Stimulated activated CD4-positive, alpha-beta T cell treated with anti-CD3 and anti-CD28 coated beads, TNF-alpha, amount 100 ng/mL, for 48 hours (primary cell): ENCODE measurements around the gene UQCRH.

Experiments
- DNase-seq, 3 donors: peaks; one replicate each; pipeline ENCODE4 v3.0.0-alpha.2; 2020; ENCODE audit warnings: low read depth in 3 of 3

Gene UQCRH

DNA sequence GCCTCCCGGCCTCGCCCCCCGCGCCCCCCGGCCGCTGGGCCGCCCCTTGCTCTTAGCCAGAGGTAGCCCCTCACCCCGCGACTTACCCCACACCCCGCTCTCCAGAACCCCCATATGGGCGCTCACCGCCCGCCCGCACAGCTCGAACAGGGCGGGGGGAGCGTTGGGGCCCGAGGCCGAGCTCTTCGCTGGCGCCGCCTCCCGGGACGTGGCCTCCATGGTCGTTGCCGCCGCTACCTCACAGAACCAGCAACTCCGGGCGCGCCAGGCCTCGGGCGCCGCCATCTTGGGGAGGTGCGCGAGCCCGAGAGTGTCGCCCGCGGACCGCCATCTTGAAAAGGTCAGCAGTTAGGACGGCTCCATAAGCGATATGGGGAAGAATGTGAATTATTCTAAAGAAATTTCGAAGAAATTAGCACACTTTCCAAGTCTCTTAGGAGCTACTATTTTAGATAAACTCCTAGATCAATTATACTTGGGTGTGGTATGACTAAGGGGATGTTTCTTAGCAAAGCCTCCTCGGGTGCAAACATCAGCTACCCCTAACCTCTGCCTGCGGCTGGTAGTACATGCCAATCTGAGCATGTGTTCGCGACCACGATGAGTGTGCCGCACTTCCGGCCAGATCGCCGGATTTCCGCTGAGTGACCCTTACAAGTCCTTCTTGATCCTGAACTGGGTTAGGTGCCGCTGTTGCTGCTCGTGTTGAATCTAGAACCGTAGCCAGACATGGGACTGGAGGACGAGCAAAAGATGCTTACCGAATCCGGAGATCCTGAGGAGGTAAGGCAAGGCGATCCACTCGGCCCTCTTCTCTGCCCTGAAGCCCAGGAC, at the start of gene UQCRH, which contains the start of gene LRRC41:
Gene UQCRH, plus strand, starts transcription at position 661 of the 834 bp plus-strand sequence. Its CDS starts 69 bp downstream, at position 730.
Gene LRRC41, minus strand, starts transcription at position 579 of the 834 bp plus-strand sequence. Its CDS starts 294 bp downstream, at position 285.
- DNase-seq: peak; percentile 79 to 90 (median 89)

DNA sequence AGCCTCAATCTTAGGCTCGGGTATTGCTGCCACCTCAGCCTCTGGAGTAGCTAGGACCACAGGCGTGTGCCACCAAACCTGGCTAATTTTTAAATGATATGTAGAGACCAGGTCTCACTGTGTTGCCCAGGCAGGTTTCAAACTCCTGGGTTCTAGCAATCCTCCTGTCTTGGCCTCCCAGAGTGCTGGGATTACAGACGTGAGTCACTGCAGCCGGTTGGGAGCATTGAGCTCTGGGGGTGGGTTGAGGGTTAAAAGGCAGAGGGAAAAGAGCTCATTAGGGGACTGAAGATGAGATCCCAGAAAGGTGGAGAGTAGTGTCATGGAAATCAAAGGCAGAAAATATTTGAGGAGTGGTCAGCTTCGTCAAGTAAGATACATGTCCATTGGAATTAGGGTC, 48.8 kb upstream of the UQCRH start:
- no peak for DNase-seq

GRCh38 chr1:46256523-46256922, 47.0 kb upstream of the UQCRH start:
- no peak for DNase-seq

DNA sequence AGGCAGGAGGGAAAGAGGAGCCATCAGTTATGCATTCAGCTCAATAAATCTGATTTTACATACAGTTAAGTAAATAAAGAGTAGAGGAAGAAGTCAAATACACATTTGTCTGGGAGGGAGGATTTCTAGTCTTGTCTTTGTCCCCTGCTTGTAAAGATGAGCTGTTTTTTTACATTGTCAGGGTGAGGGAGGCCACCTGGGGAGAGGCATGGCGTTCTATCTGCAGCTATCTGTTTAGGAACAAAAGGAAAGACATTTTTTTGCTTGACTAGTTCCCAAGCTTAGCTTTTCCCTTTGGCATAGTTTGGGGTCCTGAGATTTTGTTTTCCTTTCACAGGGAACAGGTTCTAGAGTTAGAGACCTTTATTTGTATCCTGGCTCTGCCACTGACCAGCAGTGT, 41.0 kb upstream of the UQCRH start:
- no peak for DNase-seq

DNA sequence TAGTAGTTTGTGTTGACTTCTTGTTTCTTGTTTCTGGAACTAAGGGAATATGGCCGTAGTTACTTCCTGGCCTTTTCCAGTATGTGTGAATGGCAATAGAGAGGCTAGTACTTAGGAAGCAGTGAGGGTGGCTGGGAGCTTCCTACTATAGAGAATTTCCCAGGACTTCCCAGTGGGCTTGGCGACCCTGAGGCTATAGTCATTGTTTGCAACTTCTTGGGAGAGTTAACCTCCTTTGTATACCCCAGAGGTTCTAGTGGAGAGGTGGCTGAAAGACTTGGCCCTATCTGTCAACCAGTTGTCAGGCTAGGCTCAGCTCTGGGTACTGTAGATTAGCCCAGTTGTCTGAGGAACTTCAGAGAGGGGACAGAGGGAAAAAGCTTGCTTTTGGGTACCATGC, 40.4 kb upstream of the UQCRH start:
- no peak for DNase-seq

- DNase-seq: no peak
These were observed 34.9 kb upstream of the UQCRH start for GRCh38 chr1:46268578-46268977.

DNA sequence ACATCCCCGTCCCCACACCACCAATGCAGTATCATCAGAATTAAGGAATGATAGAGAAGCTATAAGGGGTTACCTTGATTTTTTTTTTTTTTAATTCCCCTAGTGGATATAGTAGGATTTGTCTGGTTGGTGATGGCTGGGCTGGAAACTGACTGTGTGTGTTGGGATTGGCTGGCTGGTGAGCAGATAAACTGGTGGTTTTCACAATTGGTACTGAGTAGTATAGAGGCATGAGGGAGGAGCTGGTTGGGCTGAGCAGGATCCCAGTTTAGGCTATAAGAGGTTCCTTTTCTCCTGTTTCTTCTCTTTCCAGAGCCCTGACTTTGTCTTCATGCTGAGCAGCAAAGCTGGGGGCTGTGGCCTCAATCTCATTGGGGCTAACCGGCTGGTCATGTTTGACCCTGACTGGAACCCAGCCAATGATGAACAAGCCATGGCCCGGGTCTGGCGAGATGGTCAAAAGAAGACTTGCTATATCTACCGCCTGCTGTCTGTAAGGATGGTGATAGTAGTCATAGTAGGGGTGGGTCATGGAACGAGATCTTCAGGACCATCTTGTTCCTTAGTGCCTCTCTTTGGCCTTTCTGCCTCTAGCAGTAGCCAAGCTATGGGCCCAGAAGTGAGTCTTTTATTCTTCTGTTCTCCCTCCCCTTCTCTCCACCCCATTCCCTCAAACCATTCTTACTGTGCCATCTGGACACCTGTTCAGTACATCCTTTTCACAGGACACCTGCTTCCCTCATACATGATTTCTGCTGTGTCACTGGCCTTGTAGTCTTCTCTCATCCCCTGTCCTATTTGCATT, 29.1 kb upstream of the UQCRH start:
- DNase-seq: no peak

- DNase-seq: no peak
These were observed 28.5 kb upstream of the UQCRH start for GRCh38 chr1:46275030-46275337.

DNA sequence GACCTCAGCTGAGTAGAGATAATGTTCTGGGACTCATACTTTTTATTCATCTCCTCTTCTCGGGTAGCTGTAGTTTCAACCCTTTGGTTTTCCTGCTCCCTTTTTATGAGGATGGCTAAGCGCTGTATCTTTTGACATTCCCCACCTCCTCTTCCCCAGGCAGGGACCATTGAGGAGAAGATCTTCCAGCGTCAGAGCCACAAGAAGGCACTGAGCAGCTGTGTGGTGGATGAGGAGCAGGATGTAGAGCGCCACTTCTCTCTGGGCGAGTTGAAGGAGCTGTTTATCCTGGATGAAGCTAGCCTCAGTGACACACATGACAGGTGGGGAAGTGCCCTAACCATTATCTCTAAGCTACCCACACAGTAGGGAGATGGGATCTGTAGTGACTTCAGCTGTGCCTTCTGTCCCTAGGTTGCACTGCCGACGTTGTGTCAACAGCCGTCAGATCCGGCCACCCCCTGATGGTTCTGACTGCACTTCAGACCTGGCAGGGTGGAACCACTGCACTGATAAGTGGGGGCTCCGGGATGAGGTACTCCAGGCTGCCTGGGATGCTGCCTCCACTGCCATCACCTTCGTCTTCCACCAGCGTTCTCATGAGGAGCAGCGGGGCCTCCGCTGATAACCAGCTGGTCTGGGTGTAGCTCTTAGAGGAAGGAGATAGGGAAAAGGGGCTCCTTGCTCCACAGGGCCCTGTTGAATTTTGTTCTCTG, 25.7 kb upstream of the UQCRH start:
- no peak for DNase-seq

- DNase-seq: no peak
These were observed 24.7 kb upstream of the UQCRH start for GRCh38 chr1:46278807-46279206.

GRCh38 chr1:46280092-46280491, 23.4 kb upstream of the UQCRH start:
- DNase-seq: no peak

GRCh38 chr1:46281021-46281420, 22.5 kb upstream of the UQCRH start:
- no peak for DNase-seq

DNA sequence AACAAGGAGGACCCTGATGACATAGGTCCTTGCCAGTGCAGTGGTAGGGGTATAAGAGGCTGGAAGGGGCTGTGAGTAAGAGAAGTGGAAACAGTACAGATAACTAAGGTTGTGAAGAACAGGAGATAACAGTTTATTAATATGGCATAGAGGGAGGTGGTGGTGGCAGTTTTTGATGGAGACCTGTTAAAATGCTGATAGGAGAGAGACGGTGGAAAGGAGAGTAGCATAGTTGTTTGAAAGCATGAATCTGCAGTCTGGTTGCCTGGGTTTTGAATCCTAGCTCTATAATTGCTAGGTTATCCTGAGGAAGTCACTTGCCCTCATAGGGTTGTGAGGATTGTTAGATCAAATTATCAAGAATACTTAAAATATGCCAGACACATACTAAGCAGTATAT, 19.4 kb upstream of the UQCRH start:
- no peak for DNase-seq

DNA sequence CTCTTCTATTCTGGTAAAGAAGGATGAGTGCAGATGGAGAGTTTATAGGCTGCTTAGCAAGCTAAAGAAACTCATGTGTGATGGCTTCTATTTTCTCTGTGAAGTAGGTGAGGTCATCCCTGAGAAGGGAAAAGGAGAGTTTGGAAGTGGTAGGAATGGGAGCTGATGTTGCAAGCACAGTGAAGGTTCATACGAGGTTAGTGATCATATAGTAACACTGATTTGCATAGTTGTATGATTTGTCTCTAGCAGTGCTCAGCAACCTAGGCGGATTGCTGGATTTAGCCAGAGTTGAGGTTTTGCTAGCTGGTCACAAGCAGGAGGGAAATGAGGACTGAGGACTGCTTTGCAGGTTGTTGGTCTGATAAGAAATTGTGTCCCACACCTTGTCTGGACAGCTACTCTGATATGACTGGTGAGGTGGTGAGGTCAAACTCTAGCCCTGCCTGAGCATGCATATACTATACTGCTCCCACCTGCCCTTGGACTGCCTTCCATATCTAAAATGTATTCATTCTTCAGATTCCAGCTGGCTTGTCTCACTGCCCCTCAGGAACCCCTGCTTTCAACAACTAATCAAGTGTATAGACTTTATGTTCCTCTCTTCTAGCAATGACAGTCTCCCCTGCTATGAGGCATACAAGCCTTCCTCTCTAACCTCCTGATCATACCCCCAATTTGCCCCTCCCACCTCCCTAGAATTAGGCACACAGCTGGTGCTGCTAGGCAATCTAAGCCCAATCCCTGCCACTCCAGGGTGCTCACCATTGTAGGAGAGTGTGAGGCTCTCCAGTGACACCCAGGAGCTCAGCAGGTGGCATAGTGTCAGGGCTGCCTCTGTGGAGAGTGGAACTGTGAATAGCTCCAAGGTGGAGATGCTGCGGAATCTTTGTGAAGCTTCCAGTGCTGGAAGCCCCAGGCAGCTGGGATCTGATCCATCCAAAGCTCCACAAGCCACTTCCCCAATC, 18.6 kb upstream of the UQCRH start:
- DNase-seq: no peak

- DNase-seq: peak in 2 of 3 donors; percentile 25 to 43
These were observed 17.6 kb upstream of the UQCRH start for GRCh38 chr1:46285730-46286477.

DNA sequence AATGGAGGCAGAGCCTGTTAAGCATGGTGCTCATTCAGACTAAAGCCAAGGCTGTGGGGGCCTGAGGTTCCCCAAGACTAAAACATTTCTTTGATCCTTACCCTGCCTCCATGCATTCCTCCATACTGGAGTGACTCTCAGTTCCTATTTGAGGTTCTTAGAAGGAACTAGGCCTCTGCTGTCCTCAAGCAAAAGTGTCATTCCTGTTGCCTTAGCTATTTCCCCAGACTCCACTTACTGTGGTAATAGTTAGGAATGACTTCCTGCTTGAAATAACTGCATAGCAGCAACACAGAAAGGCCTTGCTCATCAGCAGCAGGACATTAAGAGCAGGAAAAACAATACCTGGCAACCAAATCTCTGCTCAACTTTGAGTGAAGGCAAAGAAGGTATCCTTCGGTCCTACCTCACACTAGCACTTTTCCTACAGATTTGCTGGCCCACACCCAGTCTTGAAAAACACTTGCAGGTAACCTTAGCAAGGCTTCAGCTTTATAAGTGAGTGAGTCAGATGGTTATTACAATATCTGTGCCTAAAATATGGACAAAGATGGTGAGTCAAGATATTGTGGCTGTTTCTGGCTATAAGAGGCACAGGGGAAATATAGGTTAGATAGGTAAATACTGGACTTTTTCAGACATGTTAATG, 14.9 kb upstream of the UQCRH start:
- DNase-seq: no peak

DNA sequence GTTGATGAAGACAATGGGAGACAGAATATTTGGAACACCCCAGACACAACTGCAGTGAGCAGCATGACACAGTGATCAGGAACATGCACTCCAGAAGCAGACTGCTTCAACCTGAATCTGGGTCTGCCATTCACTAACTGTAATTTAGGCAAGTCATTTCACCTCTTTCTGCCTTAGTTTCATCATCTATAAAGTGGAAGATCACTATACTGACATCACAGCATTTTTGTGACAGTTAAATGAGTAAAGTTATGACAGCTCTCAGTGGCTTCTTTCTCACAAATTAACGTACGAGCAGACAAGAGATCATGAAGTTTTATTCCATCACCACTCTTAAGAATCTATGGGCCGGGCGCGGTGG, 14.4 kb upstream of the UQCRH start:
- no peak for DNase-seq

GRCh38 chr1:46289976-46290375, 13.5 kb upstream of the UQCRH start:
- no peak for DNase-seq

DNA sequence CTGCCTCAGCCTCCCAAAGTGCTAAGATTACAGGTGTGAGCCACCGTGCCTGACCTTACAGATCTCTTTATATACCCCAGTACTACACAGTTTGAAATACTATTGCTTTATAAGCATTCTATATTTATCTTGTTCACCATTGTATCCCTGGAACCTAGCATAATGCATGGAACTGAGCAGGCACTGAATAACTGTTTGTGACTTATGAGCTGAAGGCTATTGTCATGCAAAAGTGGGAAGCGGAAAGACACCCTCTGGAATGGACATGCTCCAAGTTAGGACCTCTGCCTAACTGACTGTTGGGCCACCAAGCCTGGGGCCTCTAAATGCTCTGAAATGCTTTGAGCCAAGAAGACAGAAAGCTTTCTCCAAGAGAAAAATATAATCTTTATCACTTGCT, 8.2 kb upstream of the UQCRH start:
- no peak for DNase-seq

- no peak for DNase-seq
These were observed 5.1 kb upstream of the UQCRH start for GRCh38 chr1:46298387-46298786.
